Activated CD4-positive, alpha-beta memory T cell treated with anti-CD3 and anti-CD28 coated beads for 36 hours (primary cell): Measurements from ENCODE around the gene SLCO2A1. TPM values are rescaled to one million over a fixed set of nuclear protein-coding genes. Genes with fewer than 3 reads are reported as not detected.

Source experiments
- CTCF ChIA-PET: fragments of 350-600 bp; sonication (Branson Sonifier 250); formaldehyde crosslinking; loops from one replicate; lab custom pipeline; 2021; ENCODE audit warnings: antibody characterized with exemption, inconsistent platforms; lab: Charles Lee
- POLR2A ChIA-PET: fragments of 350-600 bp; sonication (Branson Sonifier 250); formaldehyde crosslinking; loops from one replicate; lab custom pipeline; 2021; ENCODE audit warnings: antibody characterized with exemption; lab: Charles Lee
- DNase-seq: peaks from one replicate; pipeline ENCODE4 v3.0.0-alpha.2; 2020
- H3K27ac Mint-ChIP-seq: one replicate; pipeline ENCODE4 v1.8.0; 2021; ENCODE audit warnings: mixed read lengths
- H3K27me3 Mint-ChIP-seq: one replicate; pipeline ENCODE4 v1.8.0; 2021; ENCODE audit warnings: mixed read lengths
- H3K36me3 Mint-ChIP-seq: one replicate; pipeline ENCODE4 v1.8.0; 2021; ENCODE audit warnings: mixed read lengths
- H3K4me1 Mint-ChIP-seq: one replicate; pipeline ENCODE4 v1.8.0; 2021; ENCODE audit warnings: low read depth, mixed read lengths
- H3K4me3 Mint-ChIP-seq: one replicate; pipeline ENCODE4 v1.8.0; 2021; ENCODE audit warnings: mild to moderate bottlenecking, mixed read lengths
- H3K9me3 Mint-ChIP-seq: one replicate; pipeline ENCODE4 v1.8.0; 2021; ENCODE audit warnings: mixed read lengths
- intact Hi-C: fragments of 100-400 bp; cut with micrococcal nuclease; formaldehyde crosslinking; loops from one replicate; pipeline ENCODE4 v1.15.1; 2023
- total RNA-seq, 2 experiments: library from RNA; stranded (reverse); gene quantifications; one replicate each; pipeline ENCODE4 v1.2.3, GENCODE V29; 2021

SLCO2A1 gene
- total RNA-seq, 2 experiments from 2014 or later: not detected

DNA sequence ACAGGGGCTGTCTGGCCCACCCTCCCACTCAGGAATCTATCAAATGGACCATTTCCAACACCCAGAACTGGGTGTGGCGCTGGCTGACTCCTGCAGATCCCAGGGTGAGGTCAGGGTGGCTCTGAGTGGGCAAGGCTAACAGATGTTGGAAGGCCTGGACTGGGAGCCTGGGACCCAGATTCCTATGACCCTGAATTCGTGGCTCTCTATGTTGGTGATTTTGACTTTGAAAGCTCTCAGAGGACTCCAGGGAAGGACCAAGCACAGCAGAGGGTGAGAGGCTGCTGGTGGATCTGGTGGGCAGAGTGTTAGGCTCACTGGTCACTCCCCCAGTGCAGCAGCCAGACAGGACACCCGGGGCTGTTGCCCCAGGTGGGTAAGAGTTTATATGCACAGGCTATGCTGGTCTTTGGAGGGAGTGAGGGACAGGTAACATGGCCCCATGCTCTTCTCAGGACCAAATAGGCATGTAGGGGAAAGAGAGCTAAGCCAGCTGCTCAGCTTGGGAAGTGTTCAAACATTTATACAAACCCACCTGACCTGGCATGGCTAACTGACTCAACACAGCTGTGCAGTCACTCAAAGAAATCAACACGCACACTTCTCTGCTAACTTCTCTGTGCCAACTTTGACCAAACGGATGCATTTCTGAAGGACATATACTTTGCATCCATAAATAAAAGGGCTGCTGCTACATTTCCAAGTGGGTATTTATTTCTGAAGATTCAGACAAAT is 71.5 kb downstream of the SLCO2A1 start:
- Mint-ChIP-seq H3K9me3 (peaks cover 2% of the 10 kb centered on the region), H3K4me3 (no peak overlapping the region), H3K27me3 (no peaks in the 10 kb centered on the region), H3K36me3 (no peaks in the 10 kb centered on the region), H3K4me1 (no peaks in the 10 kb centered on the region), H3K27ac (no peak overlapping the region)
- DNase-seq: no peak
- ChIA-PET POLR2A (no interaction called here), CTCF (no interaction called here)
- intact Hi-C loops: no loop called here

DNA sequence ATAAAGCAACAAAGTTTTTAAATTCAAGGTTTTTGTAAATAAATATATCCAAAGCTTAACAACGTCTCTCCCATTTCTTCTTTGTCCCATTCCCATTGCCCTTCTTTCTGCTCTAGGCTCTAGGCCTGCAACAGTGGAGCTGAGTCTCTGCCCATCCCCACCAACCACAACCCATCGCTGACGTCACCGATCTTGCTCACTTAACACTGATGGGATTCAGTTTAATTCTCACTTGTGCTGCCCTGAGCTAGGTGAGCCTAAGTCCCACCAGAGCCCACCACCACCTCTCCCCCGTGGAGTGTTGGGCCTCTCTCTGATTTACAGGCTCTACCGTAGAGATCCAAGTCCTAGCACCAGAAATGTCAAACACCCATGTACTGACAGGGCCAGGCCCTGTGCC is 72.7 kb downstream of the SLCO2A1 start:
- peaks cover 2% of the 10 kb centered on the region for H3K9me3 Mint-ChIP-seq
- no peaks in the 10 kb centered on the region for H3K4me1 Mint-ChIP-seq
- no peak overlapping the region for H3K4me3 Mint-ChIP-seq
- no peaks in the 10 kb centered on the region for H3K27me3 Mint-ChIP-seq
- CTCF ChIA-PET: no interaction called here
- intact Hi-C loops: no loop called here
- H3K36me3 Mint-ChIP-seq: no peaks in the 10 kb centered on the region
- no peak for DNase-seq
- H3K27ac Mint-ChIP-seq: no peak overlapping the region
- POLR2A ChIA-PET: no interaction called here

DNA sequence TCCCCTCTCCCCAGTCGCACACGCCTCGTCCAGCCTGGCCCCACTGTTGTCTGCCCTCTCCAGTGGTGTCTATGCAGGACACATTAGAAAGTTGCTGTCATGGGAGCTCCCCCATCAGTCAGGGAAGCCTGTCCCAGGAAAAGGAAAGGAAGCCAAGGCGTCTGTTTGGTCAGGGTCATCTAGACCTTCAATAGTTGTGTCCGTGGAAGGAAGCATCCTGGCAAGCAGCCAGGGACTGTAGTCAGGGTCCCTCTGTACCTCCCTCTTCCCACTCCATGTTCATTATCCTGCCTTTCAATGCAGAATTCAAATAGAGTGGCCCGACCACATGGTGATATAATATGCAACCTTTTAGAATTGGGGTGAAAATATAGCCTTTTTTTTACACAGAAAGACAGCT is 73.4 kb downstream of the SLCO2A1 start:
- ChIA-PET POLR2A (interaction anchor here (0.6 kb wide), 1 partner anchor 393 kb away, joined by 3 read pairs; no protein-coding TSS in a partner anchor), CTCF (no interaction called here)
- Mint-ChIP-seq H3K27me3 (no peaks in the 10 kb centered on the region), H3K4me1 (no peaks in the 10 kb centered on the region), H3K9me3 (peaks cover 2% of the 10 kb centered on the region), H3K4me3 (no peak overlapping the region), H3K36me3 (no peaks in the 10 kb centered on the region), H3K27ac (no peak overlapping the region)
- no peak for DNase-seq
- intact Hi-C loops: no loop called here

DNA sequence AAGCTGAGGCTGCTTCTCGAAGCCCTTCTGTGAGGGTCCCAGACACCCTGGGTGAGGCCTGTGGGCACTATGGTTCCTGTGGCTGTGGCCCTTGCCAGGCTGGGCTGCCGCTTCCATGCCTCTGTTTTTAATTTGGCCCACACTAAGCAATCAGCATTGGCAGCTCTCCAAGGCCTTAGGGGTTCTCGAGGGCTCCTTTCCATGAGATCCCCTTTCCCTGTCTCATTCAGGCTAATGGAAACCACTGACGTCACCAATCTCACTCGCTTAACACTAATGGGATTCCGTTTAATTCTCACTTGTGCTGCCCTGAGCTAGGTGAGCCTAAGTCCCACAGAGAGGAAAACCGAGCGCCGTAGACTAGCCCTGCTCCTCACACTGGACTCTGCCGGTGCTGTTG is 73.8 kb downstream of the SLCO2A1 start:
- POLR2A ChIA-PET: interaction anchor here (0.6 kb wide), 1 partner anchor 393 kb away, joined by 3 read pairs; no protein-coding TSS in a partner anchor
- no peak for DNase-seq
- Mint-ChIP-seq H3K27me3 (no peaks in the 10 kb centered on the region), H3K36me3 (no peaks in the 10 kb centered on the region), H3K4me3 (no peak overlapping the region), H3K27ac (no peak overlapping the region), H3K4me1 (no peaks in the 10 kb centered on the region), H3K9me3 (peaks cover 2% of the 10 kb centered on the region)
- intact Hi-C loops: no loop called here
- CTCF ChIA-PET: no interaction called here

DNA sequence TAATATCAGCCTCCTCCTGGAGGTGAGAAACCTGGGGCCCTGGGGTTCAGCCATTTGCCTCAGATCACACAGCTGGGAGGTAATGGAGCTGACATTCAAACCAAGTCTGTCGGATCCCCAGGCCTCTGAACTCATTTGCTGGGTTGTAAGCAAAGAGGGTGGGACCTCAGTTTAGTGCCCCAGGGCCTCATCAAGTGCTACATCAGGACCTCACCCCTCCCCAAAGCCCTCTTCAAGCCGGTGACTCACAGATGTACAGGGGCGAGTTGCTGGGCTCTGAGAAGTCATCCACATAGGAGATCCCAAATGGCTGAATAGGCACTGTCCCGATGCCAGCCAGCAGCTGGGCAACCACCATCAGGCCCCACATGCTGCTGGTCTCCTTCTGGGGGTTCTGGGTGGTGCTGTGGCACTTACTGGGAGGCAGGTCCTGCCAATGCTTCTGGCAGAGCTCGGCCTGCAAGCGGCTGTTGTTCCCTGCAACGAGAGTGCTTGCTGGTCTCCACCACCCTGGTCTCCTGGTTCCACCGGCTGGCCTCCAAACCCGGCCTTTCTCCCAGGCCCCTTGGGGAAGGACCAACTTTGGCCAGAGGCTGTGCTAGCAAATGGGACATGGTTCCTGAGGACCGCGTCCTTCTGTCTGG is 74.9 kb downstream of the SLCO2A1 start:
- Mint-ChIP-seq H3K27me3 (no peaks in the 10 kb centered on the region), H3K4me1 (no peaks in the 10 kb centered on the region), H3K4me3 (no peak overlapping the region), H3K27ac (no peak overlapping the region), H3K36me3 (no peaks in the 10 kb centered on the region), H3K9me3 (no peaks in the 10 kb centered on the region)
- DNase-seq: no peak
- CTCF ChIA-PET: no interaction called here
- intact Hi-C loops: no loop called here
- POLR2A ChIA-PET: no interaction called here

DNA sequence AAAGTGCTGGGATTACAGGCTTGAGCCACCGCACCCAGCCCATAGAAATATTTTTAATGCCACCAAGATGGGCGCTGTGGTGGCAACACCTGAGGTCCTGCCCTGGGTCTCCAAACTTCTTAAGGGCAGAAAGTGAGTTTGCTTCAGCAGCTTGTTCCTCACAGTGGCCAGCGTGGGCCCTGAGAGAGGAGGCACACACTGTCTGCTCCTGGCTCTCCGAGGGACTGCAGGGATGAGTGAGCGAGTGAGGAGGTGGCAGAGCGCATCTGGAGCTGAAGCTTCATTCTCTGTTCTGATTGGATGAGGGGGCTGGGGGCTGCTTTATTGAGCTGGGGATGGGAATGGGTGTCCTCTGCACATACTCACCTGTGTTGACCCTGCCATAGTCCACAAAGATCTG is 76.4 kb downstream of the SLCO2A1 start:
- CTCF ChIA-PET: no interaction called here
- no peaks in the 10 kb centered on the region for H3K27me3 Mint-ChIP-seq

DNA sequence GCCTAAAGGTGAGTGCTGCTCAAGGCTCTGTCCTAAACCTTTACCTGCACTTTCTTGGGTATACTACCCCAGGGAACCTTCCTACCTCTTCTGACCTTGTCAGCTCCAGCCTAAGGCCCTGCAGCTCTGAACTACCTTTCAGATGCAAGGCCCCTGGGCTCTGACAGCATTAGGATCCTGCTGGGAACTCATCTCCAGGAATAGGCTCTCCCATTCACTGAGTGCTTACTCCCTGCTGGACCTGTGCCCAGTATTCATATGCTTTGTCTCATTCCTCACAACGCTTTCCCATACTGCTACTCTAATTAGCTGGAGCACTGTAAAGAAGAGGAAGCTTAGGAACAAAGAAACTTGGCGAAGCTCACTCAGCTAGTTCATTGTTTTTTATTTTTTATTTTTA is 80.3 kb downstream of the SLCO2A1 start:
- DNase-seq: no peak
- intact Hi-C loops: no loop called here
- no peaks in the 10 kb centered on the region for H3K36me3 Mint-ChIP-seq
- ChIA-PET POLR2A (no interaction called here), CTCF (no interaction called here)
- no peaks in the 10 kb centered on the region for H3K9me3 Mint-ChIP-seq
- no peak overlapping the region for H3K4me3 Mint-ChIP-seq
- H3K27ac Mint-ChIP-seq: no peak overlapping the region
- no peaks in the 10 kb centered on the region for H3K27me3 Mint-ChIP-seq
- no peaks in the 10 kb centered on the region for H3K4me1 Mint-ChIP-seq

More for the DNA sequence above, 76.4 kb downstream of the SLCO2A1 start:
- POLR2A ChIA-PET: no interaction called here
- H3K4me3 Mint-ChIP-seq: no peak overlapping the region
- no peak overlapping the region for H3K27ac Mint-ChIP-seq
- no peaks in the 10 kb centered on the region for H3K9me3 Mint-ChIP-seq
- intact Hi-C loops: no loop called here
- DNase-seq: no peak
- H3K36me3 Mint-ChIP-seq: no peaks in the 10 kb centered on the region
- H3K4me1 Mint-ChIP-seq: no peaks in the 10 kb centered on the region

DNA sequence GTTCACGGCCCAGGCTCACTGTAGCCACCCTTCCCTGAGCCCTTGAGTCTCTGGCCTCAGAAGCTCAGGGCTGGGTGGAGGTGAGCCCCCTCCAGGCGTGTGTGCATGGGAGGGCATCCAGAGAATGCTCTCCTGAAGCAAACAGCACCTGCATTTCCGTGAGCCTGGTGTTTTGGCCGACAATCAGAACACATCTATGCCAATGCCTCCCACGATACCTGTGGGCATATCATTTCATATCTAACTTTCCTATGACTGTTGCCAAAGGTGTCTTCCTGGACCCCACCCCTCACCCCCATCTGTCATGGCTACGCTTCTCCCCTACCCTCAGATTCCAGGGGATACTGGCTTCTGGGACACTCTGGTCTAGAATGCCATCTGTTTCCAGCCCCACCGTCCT is 80.7 kb downstream of the SLCO2A1 start:
- Mint-ChIP-seq H3K36me3 (no peaks in the 10 kb centered on the region), H3K4me3 (no peak overlapping the region), H3K27ac (no peak overlapping the region), H3K9me3 (no peaks in the 10 kb centered on the region), H3K27me3 (peaks cover under 1% of the 10 kb centered on the region), H3K4me1 (peaks cover 2% of the 10 kb centered on the region)
- intact Hi-C loops: no loop called here
- CTCF ChIA-PET: no interaction called here
- no peak for DNase-seq
- POLR2A ChIA-PET: no interaction called here

DNA sequence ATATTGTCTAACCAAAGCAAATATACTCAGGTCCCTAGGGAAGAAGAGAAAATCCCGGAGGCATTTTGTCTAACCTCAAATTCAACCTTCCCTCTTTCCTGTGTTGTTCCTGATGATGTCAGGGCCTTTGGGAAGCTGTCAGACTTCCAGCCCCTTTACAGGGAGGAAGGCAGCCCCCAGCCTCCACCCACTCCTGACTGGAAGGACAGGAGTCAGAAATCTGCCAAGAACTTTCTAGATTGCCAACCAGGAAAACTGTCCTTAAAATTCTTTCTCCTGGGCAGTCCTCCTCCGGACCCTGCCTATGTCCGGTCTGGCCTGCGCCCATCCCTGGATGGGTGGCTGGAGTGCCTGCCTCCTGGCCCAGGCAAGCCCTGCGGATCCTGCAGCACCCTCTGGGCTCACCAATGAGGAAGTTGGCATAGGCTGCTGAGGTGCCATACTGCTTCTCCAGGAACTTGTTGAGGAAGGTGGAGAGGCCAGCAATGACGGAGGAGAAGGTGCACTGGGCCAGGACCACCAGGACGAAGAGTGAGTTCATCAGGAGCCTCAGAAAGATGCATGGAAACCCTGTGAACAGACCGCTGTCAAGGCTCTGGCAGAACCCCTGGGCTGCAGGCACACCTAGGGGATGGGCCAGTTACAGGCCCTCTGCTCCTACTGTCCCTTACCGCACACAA is 81.5 kb downstream of the SLCO2A1 start:
- Mint-ChIP-seq H3K9me3 (no peaks in the 10 kb centered on the region), H3K27me3 (peaks cover 2% of the 10 kb centered on the region)
- CTCF ChIA-PET: no interaction called here

DNA sequence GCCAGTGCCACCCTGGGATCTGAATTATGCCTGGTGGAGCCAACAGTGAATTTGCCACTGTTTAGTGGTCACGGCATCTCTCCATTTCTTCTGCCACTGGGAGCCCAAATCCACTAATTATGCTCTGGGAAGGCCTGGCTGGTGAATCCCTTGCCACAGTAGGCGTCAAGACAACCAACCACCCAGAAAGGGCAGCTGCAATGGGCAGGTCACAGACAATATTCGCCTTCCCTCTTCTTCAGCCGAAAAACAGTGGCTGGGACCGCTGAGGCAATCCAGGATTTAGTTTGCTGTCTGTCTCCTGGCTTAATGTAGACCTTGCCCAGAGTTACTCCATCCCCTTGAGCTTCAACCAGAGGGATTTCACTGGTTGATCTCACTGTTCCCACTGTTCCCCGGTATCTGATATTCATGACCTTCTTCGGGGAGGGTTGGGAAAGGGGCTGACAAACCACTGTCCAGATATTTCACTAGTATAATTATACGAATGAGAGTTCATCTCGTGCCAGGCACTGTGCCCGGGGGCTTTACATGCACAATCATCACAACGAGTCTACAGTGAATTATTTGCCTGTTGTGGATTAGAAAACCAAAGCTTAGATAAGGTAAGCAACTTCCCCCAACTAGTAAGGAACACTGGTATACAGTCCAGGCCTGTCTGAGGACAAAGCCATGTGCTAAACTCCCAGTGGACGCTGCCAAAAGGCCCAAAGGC is 84.2 kb downstream of the SLCO2A1 start:
- POLR2A ChIA-PET: no interaction called here
- CTCF ChIA-PET: interaction anchor here (1.4 kb wide), 1 partner anchor 128 kb away, joined by 3 read pairs; no protein-coding TSS in a partner anchor
- H3K36me3 Mint-ChIP-seq: no peaks in the 10 kb centered on the region
- H3K9me3 Mint-ChIP-seq: no peaks in the 10 kb centered on the region
- H3K27me3 Mint-ChIP-seq: peaks cover 6% of the 10 kb centered on the region
- H3K27ac Mint-ChIP-seq: no peak overlapping the region
- H3K4me3 Mint-ChIP-seq: no peak overlapping the region
- peaks cover 11% of the 10 kb centered on the region for H3K4me1 Mint-ChIP-seq
- no peak for DNase-seq
- intact Hi-C loops: no loop called here

More for the DNA sequence above, 81.5 kb downstream of the SLCO2A1 start:
- DNase-seq: no peak
- POLR2A ChIA-PET: no interaction called here
- H3K36me3 Mint-ChIP-seq: no peaks in the 10 kb centered on the region
- peaks cover 6% of the 10 kb centered on the region for H3K4me1 Mint-ChIP-seq
- intact Hi-C loops: no loop called here
- H3K27ac Mint-ChIP-seq: no peak overlapping the region
- no peak overlapping the region for H3K4me3 Mint-ChIP-seq

DNA sequence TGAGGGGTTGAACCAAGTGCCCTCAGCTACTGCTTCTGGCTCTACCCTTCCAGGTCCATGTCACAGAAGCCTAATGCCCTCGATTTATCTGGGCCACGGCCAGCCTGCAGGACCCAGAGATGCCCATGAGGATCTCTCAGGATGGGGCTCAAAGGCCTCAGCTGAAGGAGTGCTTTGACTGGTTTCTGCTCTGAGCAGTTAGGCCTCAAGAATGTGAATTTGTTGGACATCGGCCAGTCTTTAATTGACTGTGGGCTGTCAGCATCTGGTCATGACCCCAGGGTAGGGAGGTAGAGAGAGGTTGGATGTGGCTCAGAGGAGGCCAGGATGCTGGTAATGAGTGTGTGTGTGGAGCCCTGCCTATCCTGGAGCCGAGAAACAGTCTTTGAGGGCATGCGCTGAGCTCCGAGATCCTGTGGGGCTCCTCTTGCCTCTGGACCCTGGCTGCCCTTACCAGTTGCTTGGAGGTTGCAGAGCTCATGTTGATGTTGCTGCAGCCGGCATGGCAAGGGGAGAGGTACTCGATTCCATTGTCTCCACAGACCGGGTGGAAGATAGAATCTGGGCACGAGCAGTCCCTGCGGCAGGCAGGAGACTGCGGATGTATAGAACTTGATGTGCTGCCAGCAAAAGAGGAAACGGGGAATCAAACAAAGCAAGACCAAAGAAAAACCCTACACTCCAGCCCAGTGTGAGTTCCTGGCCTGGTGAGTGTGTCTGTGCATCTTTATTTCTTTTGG is 84.9 kb downstream of the SLCO2A1 start:
- Mint-ChIP-seq H3K9me3 (no peaks in the 10 kb centered on the region), H3K4me3 (no peak overlapping the region), H3K36me3 (no peaks in the 10 kb centered on the region), H3K27me3 (peaks cover 6% of the 10 kb centered on the region), H3K4me1 (peaks cover 11% of the 10 kb centered on the region), H3K27ac (no peak overlapping the region)
- DNase-seq: no peak
- POLR2A ChIA-PET: no interaction called here
- intact Hi-C loops: no loop called here
- CTCF ChIA-PET: no interaction called here
